Ishikawa (cell line): ENCODE results near the gene HOGA1.

Experiments used
- CEBPB ChIP-seq: IDR thresholded peaks from 2 replicates; pipeline ENCODE4 v1.6.1; 2012
- CREB1 ChIP-seq: IDR thresholded peaks from 2 replicates; pipeline ENCODE4 v1.6.1; 2012; ENCODE audit warnings: low read depth
- EGR1 ChIP-seq: IDR thresholded peaks from 2 replicates; pipeline ENCODE4 v1.6.1; 2012
- EP300 ChIP-seq: IDR thresholded peaks from 2 replicates; pipeline ENCODE4 v1.6.1; 2012; ENCODE audit warnings: borderline replicate concordance
- FOXM1 ChIP-seq: IDR thresholded peaks from 2 replicates; pipeline ENCODE4 v1.6.1; 2012; ENCODE audit warnings: low read depth, borderline replicate concordance
- MAX ChIP-seq: IDR thresholded peaks from 2 replicates; pipeline ENCODE4 v1.6.1; 2012
- NFIC ChIP-seq: IDR thresholded peaks from 2 replicates; pipeline ENCODE4 v1.6.1; 2012
- RAD21 ChIP-seq: IDR thresholded peaks from 2 replicates; pipeline ENCODE4 v1.6.1; 2012; ENCODE audit warnings: low read depth
- REST ChIP-seq: IDR thresholded peaks from 2 replicates; pipeline ENCODE4 v1.6.1; 2012; ENCODE audit warnings: low read depth, mild to moderate bottlenecking
- TAF1 ChIP-seq: IDR thresholded peaks from 2 replicates; pipeline ENCODE4 v1.6.1; 2012; ENCODE audit warnings: low read depth, mild to moderate bottlenecking
- TCF12 ChIP-seq: IDR thresholded peaks from 2 replicates; pipeline ENCODE4 v1.6.1; 2012; ENCODE audit warnings: low read depth
- TEAD4 ChIP-seq: IDR thresholded peaks from 2 replicates; pipeline ENCODE4 v1.6.1; 2012
- USF1 ChIP-seq: IDR thresholded peaks from 2 replicates; pipeline ENCODE4 v1.6.1; 2012
- YY1 ChIP-seq: IDR thresholded peaks from 2 replicates; pipeline ENCODE4 v1.6.1; 2012; ENCODE audit warnings: low read depth
- ZBTB7A ChIP-seq: IDR thresholded peaks from 2 replicates; pipeline ENCODE4 v1.6.1; 2012; ENCODE audit warnings: low read depth

The HOGA1 gene

GRCh38 chr10:97550336-97551149 lies 33.6 kb upstream of the HOGA1 start:
- TF ChIP-seq TCF12, result no peak
- no peak for TF ChIP-seq CEBPB
- no peak for TF ChIP-seq ZBTB7A
- no peak for TF ChIP-seq MAX

- no peak for TF ChIP-seq EGR1
- no peak for TF ChIP-seq FOXM1
- no peak for TF ChIP-seq CREB1
- no peak for TF ChIP-seq YY1
- TF ChIP-seq MAX, result no peak
- TF ChIP-seq TEAD4, result no peak
- no peak for TF ChIP-seq NFIC
- TF ChIP-seq ZBTB7A, result no peak
- TF ChIP-seq REST, result no peak
- no peak for TF ChIP-seq RAD21
- TF ChIP-seq CEBPB, result no peak
- no peak for TF ChIP-seq TCF12
- TF ChIP-seq TAF1, result no peak
- TF ChIP-seq USF1, result no peak
- no peak for TF ChIP-seq EP300
These were observed 32.9 kb upstream of the HOGA1 start for GRCh38 chr10:97551271-97551670.

GRCh38 chr10:97553575-97554031 lies 30.6 kb upstream of the HOGA1 start:
- no peak for TF ChIP-seq FOXM1
- no peak for TF ChIP-seq ZBTB7A
- TF ChIP-seq MAX, result no peak
- peak; percentile 94 for TF ChIP-seq RAD21
- TF ChIP-seq TEAD4, result no peak
- TF ChIP-seq REST, result no peak
- no peak for TF ChIP-seq EP300
- TF ChIP-seq EGR1, result no peak
- no peak for TF ChIP-seq TAF1
- TF ChIP-seq TCF12, result 0 out of 2 replicates have a peak, but pooled peaks have one; percentile 31
- TF ChIP-seq YY1, result no peak

GRCh38 chr10:97563337-97563736 lies 20.9 kb upstream of the HOGA1 start:
- TF ChIP-seq FOXM1 (no peak), MAX (no peak), TEAD4 (no peak), ZBTB7A (no peak), NFIC (no peak), TAF1 (no peak), EGR1 (no peak), EP300 (no peak), USF1 (no peak), YY1 (no peak), TCF12 (no peak), CEBPB (no peak), REST (no peak), RAD21 (no peak)
